ENCODE data around the gene ADGRV1.

The ADGRV1 gene

DNA sequence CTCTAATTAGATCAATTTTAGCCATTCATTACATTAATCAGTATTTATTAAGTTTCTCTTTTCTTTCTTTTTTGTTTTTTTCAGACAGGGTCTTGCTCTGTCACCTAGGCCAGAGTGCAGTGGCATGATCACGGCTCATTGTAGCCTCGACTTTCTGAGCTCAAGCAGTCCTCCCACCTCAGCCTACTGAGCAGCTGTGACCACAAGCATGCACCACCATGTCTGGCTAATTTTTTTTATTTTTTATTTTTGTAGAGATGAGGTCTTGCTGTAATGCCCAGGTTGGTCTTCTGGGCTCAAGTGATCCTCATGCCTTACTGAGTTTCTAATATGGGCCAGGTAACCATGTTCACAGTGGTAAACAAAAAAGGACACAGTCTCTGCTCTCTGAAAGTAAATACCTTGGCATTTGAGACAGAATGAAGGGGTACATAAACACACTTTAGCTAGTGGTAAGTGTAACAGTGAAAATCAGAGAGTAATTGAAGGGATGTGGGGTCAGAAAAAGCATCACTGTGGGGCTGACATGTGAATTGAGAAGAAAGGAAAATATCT lies 336.3 kb downstream of the ADGRV1 start:
- H3K4me3 ChIP-seq (replicated peaks; ENCODE audit: low read depth, low read length) = no peak overlapping the region
- TF ChIP-seq, protein P1, sequence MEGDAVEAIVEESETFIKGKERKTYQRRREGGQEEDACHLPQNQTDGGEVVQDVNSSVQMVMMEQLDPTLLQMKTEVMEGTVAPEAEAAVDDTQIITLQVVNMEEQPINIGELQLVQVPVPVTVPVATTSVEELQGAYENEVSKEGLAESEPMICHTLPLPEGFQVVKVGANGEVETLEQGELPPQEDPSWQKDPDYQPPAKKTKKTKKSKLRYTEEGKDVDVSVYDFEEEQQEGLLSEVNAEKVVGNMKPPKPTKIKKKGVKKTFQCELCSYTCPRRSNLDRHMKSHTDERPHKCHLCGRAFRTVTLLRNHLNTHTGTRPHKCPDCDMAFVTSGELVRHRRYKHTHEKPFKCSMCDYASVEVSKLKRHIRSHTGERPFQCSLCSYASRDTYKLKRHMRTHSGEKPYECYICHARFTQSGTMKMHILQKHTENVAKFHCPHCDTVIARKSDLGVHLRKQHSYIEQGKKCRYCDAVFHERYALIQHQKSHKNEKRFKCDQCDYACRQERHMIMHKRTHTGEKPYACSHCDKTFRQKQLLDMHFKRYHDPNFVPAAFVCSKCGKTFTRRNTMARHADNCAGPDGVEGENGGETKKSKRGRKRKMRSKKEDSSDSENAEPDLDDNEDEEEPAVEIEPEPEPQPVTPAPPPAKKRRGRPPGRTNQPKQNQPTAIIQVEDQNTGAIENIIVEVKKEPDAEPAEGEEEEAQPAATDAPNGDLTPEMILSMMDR (IDR thresholded peaks at IDR 0.05; ENCODE audit: low read length, missing control alignments) = no peak
- no peak for DNase-seq (ENCODE audit: low read depth)

DNA sequence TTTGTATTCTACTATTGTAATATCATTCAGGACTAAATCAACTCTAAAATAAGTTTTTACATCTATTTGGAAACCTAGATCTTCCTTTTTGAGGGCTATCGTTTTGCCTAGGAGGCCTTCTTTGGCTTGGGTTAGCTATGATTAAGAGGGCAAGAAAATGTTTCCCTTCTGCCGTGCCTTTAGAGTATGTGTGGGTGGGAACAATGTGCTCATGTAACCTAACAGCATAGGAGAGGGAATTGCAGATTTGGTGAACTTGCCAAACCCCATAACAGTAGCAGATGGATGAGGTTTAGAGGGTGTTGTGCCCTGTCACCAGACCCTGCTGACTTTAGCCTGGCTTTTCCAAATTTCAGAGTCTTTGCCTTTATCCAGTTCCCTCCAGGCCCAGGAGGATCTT lies 339.0 kb downstream of the ADGRV1 start:
- H3K4me3 ChIP-seq (replicated peaks; ENCODE audit: low read depth, low read length) = no peak overlapping the region
- no peak for DNase-seq (ENCODE audit: low read depth)
- TF ChIP-seq, protein P1 (IDR thresholded peaks at IDR 0.05; ENCODE audit: low read length, missing control alignments) = no peak

DNA sequence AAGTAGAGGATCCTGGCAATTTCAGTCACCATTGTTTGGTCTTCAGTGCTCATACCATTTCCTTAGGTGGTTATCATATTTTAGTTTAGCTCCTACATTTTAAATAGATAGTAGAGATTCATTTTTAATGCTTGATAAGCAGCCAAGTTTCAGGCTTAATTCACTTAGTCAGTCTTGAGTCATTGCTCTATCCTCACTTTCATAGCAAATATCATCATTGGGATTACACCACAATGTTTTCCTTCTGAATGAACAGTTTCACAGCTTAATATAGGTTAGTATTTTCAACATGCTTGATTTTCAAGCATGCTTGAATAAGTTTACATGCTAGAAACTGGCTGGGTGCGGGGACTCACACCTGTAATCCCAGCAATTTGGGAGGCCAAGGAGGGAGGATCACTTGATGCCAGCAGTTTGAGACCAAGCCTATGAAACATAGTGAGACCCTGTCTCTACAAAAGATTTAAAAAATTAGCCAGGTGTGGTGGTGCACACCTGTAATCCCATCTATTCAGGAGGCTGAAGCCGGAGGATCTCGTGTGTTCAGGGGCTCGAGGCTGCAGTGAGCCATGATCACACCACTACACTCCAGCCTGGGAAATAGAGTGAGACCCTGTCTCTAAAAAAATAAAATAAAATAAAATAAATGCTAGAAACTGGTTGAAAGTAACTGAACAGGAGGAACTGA lies 339.9 kb downstream of the ADGRV1 start:
- DNase-seq (ENCODE audit: low read depth) = peak; percentile 25
- TF ChIP-seq, protein P1 (IDR thresholded peaks at IDR 0.05; ENCODE audit: low read length, missing control alignments) = no peak
- H3K4me3 ChIP-seq (replicated peaks; ENCODE audit: low read depth, low read length) = no peak overlapping the region

DNA sequence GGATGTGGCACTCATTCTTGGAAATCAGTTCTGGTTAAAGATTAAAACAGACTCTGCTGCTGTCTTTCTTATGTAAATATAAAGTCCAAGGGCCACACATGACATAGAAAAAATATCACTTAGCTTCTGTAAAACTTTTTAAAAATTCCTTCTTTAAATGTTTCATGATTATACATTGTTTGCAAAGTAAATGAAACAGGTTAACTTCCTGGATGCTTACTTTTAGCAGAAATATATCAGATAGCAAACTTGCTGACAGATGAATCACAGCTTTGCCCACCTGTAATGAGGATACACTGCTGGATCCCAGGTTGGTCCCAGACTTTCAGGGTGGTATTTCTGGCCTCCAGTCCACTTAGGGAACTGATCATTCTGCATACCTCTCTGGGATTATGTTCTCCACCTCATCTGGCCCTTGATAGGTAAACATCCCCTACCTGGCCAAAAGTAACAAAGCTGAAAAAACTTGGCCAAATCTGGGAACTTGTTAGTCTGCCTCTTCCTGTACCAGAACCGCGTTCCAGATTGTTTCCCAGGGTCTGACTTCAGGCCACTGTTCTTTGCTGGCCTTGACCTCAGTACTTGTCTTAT lies 340.5 kb downstream of the ADGRV1 start:
- no peak overlapping the region for H3K4me3 ChIP-seq (replicated peaks; ENCODE audit: low read depth, low read length)
- TF ChIP-seq, protein P1 (IDR thresholded peaks at IDR 0.05; ENCODE audit: low read length, missing control alignments) = no peak
- no peak for DNase-seq (ENCODE audit: low read depth)

DNA sequence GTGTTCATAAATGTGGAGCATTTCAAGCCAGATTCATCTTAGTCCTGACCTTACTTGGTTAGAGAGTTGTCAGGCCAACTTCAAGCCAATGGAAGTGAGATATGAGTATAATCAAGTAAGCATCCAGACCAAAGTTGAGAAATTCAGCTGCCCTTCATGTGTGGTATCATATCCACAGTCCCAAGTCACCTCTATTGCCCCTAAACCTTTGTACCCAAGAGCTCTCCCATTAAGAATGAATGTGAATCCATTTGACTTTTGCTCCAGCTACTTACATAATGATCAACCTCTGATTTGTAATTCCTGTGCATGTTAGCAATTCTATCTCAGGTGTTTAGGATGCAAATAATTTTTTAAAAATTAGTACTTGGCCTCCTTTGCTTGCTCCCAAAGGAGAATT lies 342.7 kb downstream of the ADGRV1 start:
- TF ChIP-seq, protein P1 (IDR thresholded peaks at IDR 0.05; ENCODE audit: low read length, missing control alignments) = no peak
- DNase-seq (ENCODE audit: low read depth) = no peak
- no peak overlapping the region for H3K4me3 ChIP-seq (replicated peaks; ENCODE audit: low read depth, low read length)

DNA sequence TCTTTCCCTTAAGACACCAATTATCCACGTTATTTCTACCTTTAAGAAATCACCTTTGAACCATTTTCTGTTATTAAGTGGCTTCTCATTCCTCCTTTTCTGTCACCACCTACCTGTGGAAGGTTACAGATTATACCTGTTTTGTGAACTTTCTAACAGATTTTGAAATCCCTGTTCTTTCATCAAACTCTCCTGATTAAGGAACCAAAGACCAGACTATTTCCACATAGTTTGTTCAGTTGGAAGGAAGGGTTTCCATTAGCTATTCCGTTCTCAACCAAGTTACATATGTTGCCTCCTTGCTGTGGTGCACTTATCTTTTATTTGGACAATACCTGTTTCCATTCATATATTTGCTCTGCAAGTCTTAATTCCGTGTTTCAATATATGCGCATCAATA lies 343.6 kb downstream of the ADGRV1 start:
- no peak overlapping the region for H3K4me3 ChIP-seq (replicated peaks; ENCODE audit: low read depth, low read length)
- DNase-seq (ENCODE audit: low read depth) = no peak
- TF ChIP-seq, protein P1 (IDR thresholded peaks at IDR 0.05; ENCODE audit: low read length, missing control alignments) = no peak

All from fibroblast of pulmonary artery (primary cell).